Fibroblast of gingiva (primary cell): ENCODE data around the gene FAM241A.
"Not testable (repeated sequence)": the region's sequence is repeated elsewhere in the genome, so short reads cannot be mapped to it uniquely, and the experiment has no call there.

Experiments used
- DNase-seq: peaks from one replicate; pipeline ENCODE4 v3.0.0-alpha.2; 2011; ENCODE audit warnings: low read depth

FAM241A gene

GRCh38 chr4:112145326-112145789 is at the start of gene FAM241A:
Gene FAM241A (plus strand): TSS chr4:112145454. CDS start chr4:112145581, 127 bp downstream.
- DNase-seq, result peak; percentile 76

- DNase-seq, result no peak
Measured at GRCh38 chr4:112098841-112099530, 46.3 kb upstream of the FAM241A start.

GRCh38 chr4:112099701-112100297 is 45.5 kb upstream of the FAM241A start:
- peak; percentile 61 for DNase-seq

GRCh38 chr4:112102875-112103370 is 42.3 kb upstream of the FAM241A start:
- DNase-seq, result no peak

GRCh38 chr4:112105201-112105969 is 39.9 kb upstream of the FAM241A start:
- no peak for DNase-seq

- DNase-seq, result no peak
Measured at GRCh38 chr4:112109360-112110058, 35.7 kb upstream of the FAM241A start.

- DNase-seq, result no peak
Measured at GRCh38 chr4:112110059-112110425, 35.2 kb upstream of the FAM241A start.

- DNase-seq, result no peak
Measured at GRCh38 chr4:112111306-112111705, 33.9 kb upstream of the FAM241A start.

- DNase-seq, result not testable (repeated sequence)
Measured at GRCh38 chr4:112112095-112112494, 33.2 kb upstream of the FAM241A start.

GRCh38 chr4:112112590-112113170 is 32.6 kb upstream of the FAM241A start:
- no peak for DNase-seq

GRCh38 chr4:112113864-112114263 is 31.4 kb upstream of the FAM241A start:
- no peak for DNase-seq

GRCh38 chr4:112114452-112114851 is 30.8 kb upstream of the FAM241A start:
- DNase-seq, result no peak

GRCh38 chr4:112118742-112119352 is 26.4 kb upstream of the FAM241A start:
- no peak for DNase-seq

GRCh38 chr4:112119353-112119783 is 25.9 kb upstream of the FAM241A start:
- no peak for DNase-seq

GRCh38 chr4:112120021-112120420 is 25.2 kb upstream of the FAM241A start:
- DNase-seq, result no peak

- no peak for DNase-seq
Measured at GRCh38 chr4:112125416-112125815, 19.8 kb upstream of the FAM241A start.

GRCh38 chr4:112127048-112127637 is 18.1 kb upstream of the FAM241A start:
- DNase-seq, result no peak

- DNase-seq, result no peak
Measured at GRCh38 chr4:112127803-112128202, 17.5 kb upstream of the FAM241A start.

- DNase-seq, result no peak
Measured at GRCh38 chr4:112128452-112128851, 16.8 kb upstream of the FAM241A start.

- no peak for DNase-seq
Measured at GRCh38 chr4:112130906-112131305, 14.3 kb upstream of the FAM241A start.

- no peak for DNase-seq
Measured at GRCh38 chr4:112136551-112136950, 8.7 kb upstream of the FAM241A start.
